Small intestine (tissue), 7 donors: ENCODE results near the gene ANKAR. TPM values are rescaled to one million over a fixed set of nuclear protein-coding genes. Genes with fewer than 3 reads are reported as not detected.
A peak's percentile ranks its signal among the peaks of the same experiment; 100 is the strongest.
"Not testable (repeated sequence)": the region's sequence is repeated elsewhere in the genome, so short reads cannot be mapped to it uniquely, and the experiment has no call there.

Experiments
- DNase-seq, 2 donors: peaks; one replicate each; pipeline versions ENCODE4 v3.0.0 to v3.0.0-alpha.2; 2013
- FAIRE-seq: peaks from 2 replicates; lab custom pipeline; 2012; peaks lifted over from hg19 to GRCh38; lab: Jason Lieb, UNC
- H3K27ac ChIP-seq, 3 donors: one replicate each; pipeline ENCODE4 v1.5.1; 2013; ENCODE audit warnings: low read length in 2 of 3, mild to moderate bottlenecking in 2 of 3, control low read depth in 1 of 3, inconsistent platforms in 1 of 3, low read depth in 1 of 3, moderate library complexity in 1 of 3
- H3K27me3 ChIP-seq, 3 donors: one replicate each; pipeline ENCODE4 v1.6.1; 2013; ENCODE audit warnings: low read length in 3 of 3, inconsistent platforms in 1 of 3; ENCODE audit not compliant: control insufficient read depth in 3 of 3, insufficient read depth in 3 of 3
- H3K36me3 ChIP-seq, 3 donors: one replicate each; pipeline ENCODE4 v1.6.1; 2013; ENCODE audit warnings: low read length in 3 of 3, inconsistent platforms in 1 of 3, low read depth in 1 of 3, mild to moderate bottlenecking in 1 of 3, moderate library complexity in 1 of 3; ENCODE audit not compliant: control insufficient read depth in 3 of 3, insufficient read depth in 2 of 3
- H3K4me1 ChIP-seq, 3 donors: one replicate each; pipeline ENCODE4 v1.6.1; 2013; ENCODE audit warnings: low read length in 2 of 3, inconsistent platforms in 1 of 3, low read depth in 1 of 3, mild to moderate bottlenecking in 1 of 3, moderate library complexity in 1 of 3; ENCODE audit not compliant: control insufficient read depth in 3 of 3, insufficient read depth in 2 of 3
- H3K4me3 ChIP-seq, 3 donors: one replicate each; pipeline ENCODE4 v1.5.1; 2013; ENCODE audit warnings: low read length in 3 of 3, control low read depth in 1 of 3, inconsistent platforms in 1 of 3, low read depth in 1 of 3, mild to moderate bottlenecking in 1 of 3, moderate library complexity in 1 of 3
- H3K9me3 ChIP-seq, 2 donors: one replicate each; pipeline ENCODE4 v1.6.1; 2013; ENCODE audit warnings: low read depth in 1 of 2, low read length in 1 of 2; ENCODE audit not compliant: control insufficient read depth in 2 of 2, insufficient read depth in 1 of 2
- WGBS, 3 donors: extraction: QIAGEN DNeasy Blood & Tissue Kit; methylation state at CpG; one replicate each; pipeline ENCODE4 v1.1.7; 2013; 5-methylcytosine and 5-hydroxymethylcytosine counted together
- polyA plus RNA-seq, 4 donors: library from polyadenylated mRNA; stranded (reverse) in 3 of 4; unstranded in 1 of 4; fragments of 200-250 nt in 3 of 4; fragments of 120-200 nt in 1 of 4; gene quantifications; one replicate each; pipeline versions ENCODE4 v1.2.1 to v1.2.3, GENCODE V29; 2013
- donor health status: healthy with polysubstance abuse.
- donor health status: control.
- donor health status: control.
- donor health status: Bipolar disorder and iron deficiency.
- donor health status: healthy.

Gene ANKAR
- polyA plus RNA-seq, 4 donors = 0.45 to 8.1 (median 1.2) TPM

- H3K9me3 ChIP-seq = peaks cover 0 to 14% of the 10 kb centered on the region in 2 donors
- not testable (repeated sequence) for H3K4me1 ChIP-seq, DNase-seq, H3K27me3 ChIP-seq, FAIRE-seq, H3K27ac ChIP-seq, H3K4me3 ChIP-seq, H3K36me3 ChIP-seq
- 94 to 99% (median 97%) methylated on average over 17 to 29 of the region's 29 CpGs for WGBS, 3 donors
Measured at GRCh38 chr2:189653464-189653863, 21.0 kb upstream of the ANKAR start.

- DNase-seq (no peak), FAIRE-seq (no peak)
- no peak overlapping the region for H3K27ac ChIP-seq
- WGBS, 3 donors = 15 to 33% (median 22%) methylated on average over 3 of the region's 3 CpGs
- H3K36me3 ChIP-seq = no peaks in the 10 kb centered on the region
- H3K4me1 ChIP-seq = peaks cover 0 to 3% (median 0%) of the 10 kb centered on the region in 3 donors
- H3K27me3 ChIP-seq = no peaks in the 10 kb centered on the region
- H3K9me3 ChIP-seq = peaks cover 0 to 14% of the 10 kb centered on the region in 2 donors
- no peak overlapping the region for H3K4me3 ChIP-seq
Measured at GRCh38 chr2:189654641-189655040, 19.8 kb upstream of the ANKAR start.

- H3K4me1 ChIP-seq = peaks cover 2 to 6% (median 3%) of the 10 kb centered on the region in 3 donors
- WGBS, 3 donors = 54 to 70% (median 63%) methylated on average over 5 of the region's 5 CpGs
- H3K4me3 ChIP-seq = no peak overlapping the region
- peak in 1 of 2 donors; percentile 53 for DNase-seq
- H3K36me3 ChIP-seq = no peaks in the 10 kb centered on the region
- no peak for FAIRE-seq
- H3K27ac ChIP-seq = peak overlapping the region in 1 of 3 donors; percentile 81
- peaks cover 0 to 3% of the 10 kb centered on the region in 2 donors for H3K9me3 ChIP-seq
- no peaks in the 10 kb centered on the region for H3K27me3 ChIP-seq
Measured at GRCh38 chr2:189657867-189658266, 16.6 kb upstream of the ANKAR start.

GRCh38 chr2:189658306-189659212 is 15.9 kb upstream of the ANKAR start:
- DNase-seq (peak in 1 of 2 donors; percentile 9), FAIRE-seq (no peak)
- Histone ChIP-seq H3K9me3 (no peaks in the 10 kb centered on the region), H3K27ac (peak overlapping the region in 2 of 3 donors; percentile 55 to 81), H3K36me3 (no peaks in the 10 kb centered on the region), H3K27me3 (no peaks in the 10 kb centered on the region), H3K4me3 (no peak overlapping the region), H3K4me1 (peaks cover 2 to 7% (median 3%) of the 10 kb centered on the region in 3 donors)
- 60 to 71% (median 68%) methylated on average over 7 of the region's 7 CpGs for WGBS, 3 donors

- Histone ChIP-seq H3K4me1 (peaks cover 2 to 7% (median 3%) of the 10 kb centered on the region in 3 donors), H3K27ac (peak overlapping the region in 1 of 3 donors; percentile 38), H3K9me3 (no peaks in the 10 kb centered on the region), H3K36me3 (peaks cover 0 to 3% (median 0%) of the 10 kb centered on the region in 3 donors), H3K27me3 (no peaks in the 10 kb centered on the region), H3K4me3 (no peak overlapping the region)
- no peak for FAIRE-seq
- no peak for DNase-seq
- 61 to 84% (median 67%) methylated on average over 2 of the region's 2 CpGs for WGBS, 3 donors
Measured at GRCh38 chr2:189659734-189660133, 14.7 kb upstream of the ANKAR start.

- Histone ChIP-seq H3K27me3 (no peaks in the 10 kb centered on the region), H3K27ac (no peak overlapping the region), H3K9me3 (no peaks in the 10 kb centered on the region), H3K36me3 (peaks cover 0 to 3% (median 0%) of the 10 kb centered on the region in 3 donors), H3K4me3 (no peak overlapping the region), H3K4me1 (peaks cover 2 to 7% (median 3%) of the 10 kb centered on the region in 3 donors)
- peak in 1 of 2 donors; percentile 20 for DNase-seq
- no peak for FAIRE-seq
- WGBS, 3 donors = 4 to 10% (median 8%) methylated on average over 4 of the region's 4 CpGs
Measured at GRCh38 chr2:189660803-189661147, 13.7 kb upstream of the ANKAR start.

- Histone ChIP-seq H3K9me3 (no peaks in the 10 kb centered on the region), H3K27ac (peak within 1 kb of the TSS; percentile 59 to 91 (median 72)), H3K36me3 (peaks cover 0 to 3% (median 2%) of the 10 kb centered on the region in 3 donors), H3K4me1 (peaks cover 2 to 7% (median 3%) of the 10 kb centered on the region in 3 donors), H3K27me3 (no peaks in the 10 kb centered on the region), H3K4me3 (peak within 1 kb of the TSS; percentile 69 to 98 (median 88))
- DNase-seq = peak; percentile 100
- WGBS, 3 donors = 0 to 1% (median 0%) methylated on average over 46 of the region's 46 CpGs
- FAIRE-seq = peak; percentile 87
Measured at GRCh38 chr2:189661148-189661956, 13.1 kb upstream of the ANKAR start, which contains the start of gene ASNSD1. TSS of gene ASNSD1 (plus strand) at chr2:189661459. CDS start at chr2:189666133, 4,674 bp downstream.

GRCh38 chr2:189661957-189662321 is 12.5 kb upstream of the ANKAR start:
- H3K27ac ChIP-seq = peak overlapping the region in 2 of 3 donors; percentile 72 to 91
- FAIRE-seq = no peak
- no peaks in the 10 kb centered on the region for H3K27me3 ChIP-seq
- H3K9me3 ChIP-seq = no peaks in the 10 kb centered on the region
- H3K36me3 ChIP-seq = peaks cover 0 to 7% (median 3%) of the 10 kb centered on the region in 3 donors
- H3K4me3 ChIP-seq = peak overlapping the region; percentile 69 to 98 (median 88)
- peak in 1 of 2 donors; percentile 31 for DNase-seq
- WGBS, 3 donors = 1 to 5% (median 3%) methylated on average over 9 of the region's 9 CpGs
- peaks cover 2 to 7% (median 3%) of the 10 kb centered on the region in 3 donors for H3K4me1 ChIP-seq
